Effector memory CD4-positive, alpha-beta T cell (primary cell): Measurements from ENCODE around the gene PRDM15.

ENCODE experiments used
- DNase-seq, 3 donors: peaks; one replicate each; pipeline ENCODE4 v3.0.0-alpha.2; 2020
- H3K27ac ChIP-seq: 2 replicates; pipeline ENCODE4 v1.7.0; 2013; ENCODE audit warnings: mild to moderate bottlenecking, low read length, moderate library complexity; ENCODE audit not compliant: insufficient read depth, poor library complexity, severe bottlenecking
- H3K27me3 ChIP-seq: replicated peaks from 2 replicates; pipeline ENCODE4 v1.7.0; 2013; ENCODE audit warnings: mild to moderate bottlenecking, low read length; ENCODE audit not compliant: insufficient read depth, control insufficient read depth, poor library complexity, severe bottlenecking
- H3K36me3 ChIP-seq: 2 replicates; pipeline ENCODE4 v1.7.0; 2013; ENCODE audit warnings: mild to moderate bottlenecking, low read length, moderate library complexity; ENCODE audit not compliant: control insufficient read depth, insufficient read depth
- H3K4me1 ChIP-seq: 2 replicates; pipeline ENCODE4 v1.7.0; 2013; ENCODE audit warnings: low read length, mild to moderate bottlenecking; ENCODE audit not compliant: control insufficient read depth, insufficient read depth, poor library complexity, severe bottlenecking
- H3K4me3 ChIP-seq: 2 replicates; pipeline ENCODE4 v1.7.0; 2013; ENCODE audit warnings: low read length, low read depth, mild to moderate bottlenecking; ENCODE audit not compliant: insufficient read depth, poor library complexity, severe bottlenecking
- H3K9me3 ChIP-seq: 2 replicates; pipeline ENCODE4 v1.7.0; 2013; ENCODE audit warnings: mild to moderate bottlenecking, low read length, moderate library complexity; ENCODE audit not compliant: control insufficient read depth

Gene PRDM15

GRCh38 chr21:41776778-41777177 is 102.4 kb downstream of the PRDM15 start:
- Histone ChIP-seq H3K27ac (no peak overlapping the region), H3K4me3 (no peak overlapping the region), H3K27me3 (peaks cover 26% of the 10 kb centered on the region), H3K4me1 (no peaks in the 10 kb centered on the region), H3K36me3 (no peaks in the 10 kb centered on the region), H3K9me3 (no peaks in the 10 kb centered on the region)
- no peak for DNase-seq

- H3K27ac ChIP-seq, result no peak overlapping the region
- no peak for DNase-seq
- H3K9me3 ChIP-seq, result no peaks in the 10 kb centered on the region
- H3K4me1 ChIP-seq, result no peaks in the 10 kb centered on the region
- H3K4me3 ChIP-seq, result no peak overlapping the region
- H3K27me3 ChIP-seq, result peaks cover 23% of the 10 kb centered on the region
- no peaks in the 10 kb centered on the region for H3K36me3 ChIP-seq
Measured at GRCh38 chr21:41775149-41775472, 104.0 kb downstream of the PRDM15 start.

GRCh38 chr21:41774467-41775148 is 104.5 kb downstream of the PRDM15 start:
- Histone ChIP-seq H3K27me3 (peaks cover 18% of the 10 kb centered on the region), H3K9me3 (no peaks in the 10 kb centered on the region), H3K4me3 (no peak overlapping the region), H3K4me1 (no peaks in the 10 kb centered on the region), H3K27ac (no peak overlapping the region), H3K36me3 (no peaks in the 10 kb centered on the region)
- DNase-seq, result no peak

- Histone ChIP-seq H3K4me1 (peaks cover 16% of the 10 kb centered on the region), H3K4me3 (no peak overlapping the region), H3K27me3 (peaks cover 21% of the 10 kb centered on the region), H3K9me3 (no peaks in the 10 kb centered on the region), H3K27ac (no peak overlapping the region), H3K36me3 (no peaks in the 10 kb centered on the region)
- no peak for DNase-seq
Measured at GRCh38 chr21:41772351-41773080, 106.6 kb downstream of the PRDM15 start.

GRCh38 chr21:41771625-41771945 is 107.6 kb downstream of the PRDM15 start:
- H3K9me3 ChIP-seq, result no peaks in the 10 kb centered on the region
- H3K27ac ChIP-seq, result no peak overlapping the region
- no peak for DNase-seq
- H3K4me3 ChIP-seq, result no peak overlapping the region
- no peaks in the 10 kb centered on the region for H3K36me3 ChIP-seq
- H3K27me3 ChIP-seq, result peaks cover 22% of the 10 kb centered on the region
- H3K4me1 ChIP-seq, result peaks cover 22% of the 10 kb centered on the region

GRCh38 chr21:41770901-41771624 is 108.1 kb downstream of the PRDM15 start:
- H3K27me3 ChIP-seq, result peaks cover 27% of the 10 kb centered on the region
- H3K4me3 ChIP-seq, result no peak overlapping the region

GRCh38 chr21:41769933-41770332 is 109.2 kb downstream of the PRDM15 start:
- Histone ChIP-seq H3K9me3 (no peaks in the 10 kb centered on the region), H3K36me3 (no peaks in the 10 kb centered on the region), H3K4me3 (no peak overlapping the region), H3K27me3 (peaks cover 21% of the 10 kb centered on the region), H3K4me1 (peaks cover 22% of the 10 kb centered on the region), H3K27ac (no peak overlapping the region)
- DNase-seq, result no peak

More at GRCh38 chr21:41770901-41771624, 108.1 kb downstream of the PRDM15 start:
- Histone ChIP-seq H3K27ac (no peak overlapping the region), H3K36me3 (no peaks in the 10 kb centered on the region), H3K9me3 (no peaks in the 10 kb centered on the region), H3K4me1 (peaks cover 22% of the 10 kb centered on the region)
- no peak for DNase-seq

- Histone ChIP-seq H3K27me3 (peaks cover 21% of the 10 kb centered on the region), H3K4me3 (no peak overlapping the region)
Measured at GRCh38 chr21:41769521-41769920, 109.6 kb downstream of the PRDM15 start.

GRCh38 chr21:41769111-41769510 is 110.0 kb downstream of the PRDM15 start:
- Histone ChIP-seq H3K27me3 (peaks cover 21% of the 10 kb centered on the region), H3K9me3 (no peaks in the 10 kb centered on the region), H3K27ac (no peak overlapping the region), H3K36me3 (no peaks in the 10 kb centered on the region), H3K4me1 (peaks cover 22% of the 10 kb centered on the region), H3K4me3 (peak overlapping the region; percentile 48)
- DNase-seq, result no peak

More at GRCh38 chr21:41769521-41769920, 109.6 kb downstream of the PRDM15 start:
- no peak for DNase-seq
- Histone ChIP-seq H3K4me1 (peaks cover 22% of the 10 kb centered on the region), H3K9me3 (no peaks in the 10 kb centered on the region), H3K36me3 (no peaks in the 10 kb centered on the region), H3K27ac (no peak overlapping the region)
